Posterior vena cava (tissue), 2 donors: ENCODE results near the gene LHFPL3. TPM values are rescaled to one million over a fixed set of nuclear protein-coding genes. Genes with fewer than 3 reads are reported as not detected.

Source experiments
- DNase-seq: peaks from one replicate; pipeline ENCODE4 v3.0.0-alpha.2; 2020; ENCODE audit warnings: low spot score
- intact Hi-C, 2 donors: fragments of 100-400 bp; cut with DNase I; formaldehyde crosslinking; loops; one replicate each; pipeline versions ENCODE4 v1.14.1 to v1.14.2; 2022 to 2023
- total RNA-seq, 2 donors: library from RNA; stranded (reverse); fragmentation: NEBNext Ultra II Directional; extraction: Animal tissue kit (Norgen Biotek cat#: 25700); gene quantifications; one replicate each; pipeline ENCODE4 v1.2.1, GENCODE V29; 2021
- donor health status: DM: yes; HTN: yes; CAD: no.
- donor health status: DM: yes; HTN: yes; CAD: no.

Gene LHFPL3
- total RNA-seq, 2 donors from 2014 or later, result not detected

DNA sequence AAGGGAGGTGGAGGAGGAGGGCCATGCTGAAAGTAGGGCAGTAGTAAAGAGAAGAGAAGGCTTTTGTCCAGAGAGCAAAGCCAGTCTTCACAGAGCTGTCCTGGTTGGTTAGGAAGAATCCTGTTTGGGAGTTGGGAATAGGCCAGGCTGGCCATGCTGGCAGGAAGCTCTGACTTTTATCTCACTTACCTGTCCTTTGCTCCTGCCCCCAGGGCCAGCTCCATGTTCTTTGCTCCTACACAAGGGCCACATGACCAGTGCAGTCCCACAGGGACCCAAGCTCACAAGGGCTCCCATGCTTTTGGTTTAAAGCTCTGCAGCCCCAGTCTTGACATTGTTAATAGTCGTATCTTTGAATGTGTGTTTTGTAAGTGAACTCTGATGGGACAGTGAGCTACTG is 524.0 kb downstream of the LHFPL3 start:
- intact Hi-C loops, result no loop called here
- DNase-seq, result no peak

DNA sequence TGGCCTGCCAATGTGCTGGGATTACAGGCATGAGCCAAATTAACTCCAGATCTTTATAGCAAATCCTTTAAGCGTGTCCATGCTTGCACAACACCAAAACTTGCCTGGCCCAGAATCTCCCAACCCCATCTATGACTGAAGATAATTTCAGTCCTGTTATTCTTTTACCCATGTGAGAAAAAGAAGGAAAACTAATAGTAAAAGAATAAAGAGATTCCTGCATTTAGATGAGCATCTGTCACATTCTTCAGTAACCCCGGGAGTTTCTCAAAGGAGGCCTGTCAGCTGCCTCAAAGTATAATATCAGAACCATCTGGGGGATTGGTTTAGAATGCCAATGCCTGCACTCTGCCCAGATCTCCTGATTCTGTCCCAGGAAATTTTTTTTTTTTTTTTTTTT is 527.5 kb downstream of the LHFPL3 start:
- DNase-seq, result no peak
- intact Hi-C loops, result no loop called here

GRCh38 chr7:104857458-104858425 is 529.3 kb downstream of the LHFPL3 start:
- intact Hi-C loops, result no loop called here
- no peak for DNase-seq

DNA sequence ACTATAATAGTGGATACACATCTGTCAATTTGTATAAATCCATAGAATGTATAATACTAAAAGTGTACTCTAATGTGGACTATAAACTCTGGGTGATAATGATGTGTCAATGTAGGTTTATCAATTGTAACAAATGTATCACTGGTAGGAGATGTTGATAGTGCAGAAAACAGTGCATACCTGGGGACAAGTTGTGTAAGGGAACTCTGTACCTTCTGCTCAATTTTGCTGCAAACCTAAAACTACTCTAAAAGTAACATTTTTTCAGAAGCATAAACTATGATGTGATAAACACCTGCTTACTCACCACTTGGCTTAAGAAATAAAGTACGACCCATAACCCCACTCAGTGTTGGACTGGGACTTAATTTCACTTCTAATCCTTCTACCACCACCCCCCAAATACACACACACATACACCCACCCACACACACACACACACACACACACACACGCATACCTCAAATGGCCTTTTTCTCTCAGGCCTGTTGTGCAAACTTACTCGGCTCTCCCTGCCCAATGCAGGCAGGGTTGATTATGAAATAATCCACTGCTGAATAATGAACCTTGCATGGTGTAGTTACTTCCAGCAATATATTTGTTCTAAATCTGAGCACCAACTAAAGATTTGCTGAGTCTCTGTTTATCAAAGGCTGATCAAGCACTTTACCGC is 531.5 kb downstream of the LHFPL3 start:
- DNase-seq, result no peak
- intact Hi-C loops, result no loop called here

DNA sequence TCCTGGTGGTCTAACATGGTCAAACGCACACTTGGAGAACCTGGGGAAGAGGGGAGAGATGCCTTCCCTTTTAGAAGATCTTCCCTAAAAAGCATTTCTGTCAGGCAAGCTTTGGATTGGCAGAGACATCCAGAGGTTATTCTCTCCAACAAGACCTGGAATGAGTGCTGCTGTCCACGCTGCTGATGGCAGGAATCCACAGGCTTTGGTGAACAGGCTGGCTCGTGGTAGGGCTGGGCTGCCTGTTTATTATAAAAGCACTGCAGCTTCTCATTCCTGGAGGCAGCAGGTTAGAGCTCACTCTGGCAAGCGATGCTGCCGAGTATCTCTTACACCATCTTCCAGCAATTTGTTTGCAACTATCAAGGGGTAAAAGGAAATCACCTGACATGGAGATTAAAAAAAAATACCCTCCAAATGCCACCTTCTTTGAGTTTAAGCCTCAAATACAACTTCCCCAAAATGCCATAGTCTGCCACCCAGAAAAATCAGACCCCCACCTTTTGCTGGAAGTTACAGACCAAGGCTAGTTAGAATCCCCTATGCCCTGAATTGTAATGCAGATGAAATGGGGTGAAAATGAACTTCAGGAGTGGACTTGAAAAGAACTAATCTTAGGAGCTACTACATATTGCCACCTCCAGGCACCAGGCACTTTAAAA is 533.5 kb downstream of the LHFPL3 start:
- DNase-seq, result no peak
- intact Hi-C loops, result no loop called here

GRCh38 chr7:104862719-104863118 is 534.3 kb downstream of the LHFPL3 start:
- intact Hi-C loops, result no loop called here
- DNase-seq, result no peak

GRCh38 chr7:104873401-104873800 is 545.0 kb downstream of the LHFPL3 start:
- intact Hi-C loops, result no loop called here
- DNase-seq, result no peak

DNA sequence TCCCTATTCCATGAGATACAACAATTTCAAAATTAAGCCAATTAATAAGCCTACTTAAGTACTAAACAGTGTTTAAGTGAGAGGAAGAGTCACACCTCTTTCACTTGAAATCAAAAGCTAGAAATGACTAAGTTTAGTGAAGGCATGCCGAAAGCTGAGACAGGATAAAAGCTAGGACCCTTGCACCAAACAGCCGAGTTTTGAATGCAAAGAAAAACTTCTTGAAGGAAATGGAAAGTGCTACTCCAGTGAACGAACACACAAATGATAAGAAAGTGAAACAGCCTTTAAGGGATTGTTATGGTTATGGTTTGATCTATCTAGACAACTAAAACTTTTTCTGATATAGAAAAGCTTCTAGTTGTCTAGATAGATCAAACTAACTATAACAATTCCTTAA is 550.2 kb downstream of the LHFPL3 start:
- intact Hi-C loops, result no loop called here
- no peak for DNase-seq

DNA sequence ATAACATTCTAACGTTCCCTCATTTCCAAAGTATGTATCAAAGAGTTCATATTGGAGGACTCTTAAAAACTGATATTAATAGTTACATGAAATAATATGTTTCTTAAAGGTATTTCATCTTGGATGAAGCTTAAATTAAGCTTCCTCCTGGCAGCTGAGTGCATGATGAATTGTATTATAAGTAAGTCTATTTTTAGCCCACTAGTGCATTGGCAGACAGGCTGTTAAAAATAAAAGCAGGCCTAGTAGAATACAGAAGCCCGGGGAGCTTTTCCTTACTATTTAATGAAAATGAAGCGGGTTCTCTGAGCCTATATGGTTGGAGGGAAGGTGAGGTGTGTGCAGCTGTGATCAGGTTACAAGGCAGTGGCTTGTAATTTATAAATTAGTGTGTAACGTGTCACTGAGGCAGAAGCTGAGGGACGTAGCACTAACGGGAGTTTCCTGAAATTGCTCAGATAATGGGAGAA is 554.9 kb downstream of the LHFPL3 start:
- no peak for DNase-seq
- intact Hi-C loops, result no loop called here

GRCh38 chr7:104883718-104884452 is 555.5 kb downstream of the LHFPL3 start:
- DNase-seq, result peak; percentile 95
- intact Hi-C loops, result no loop called here

DNA sequence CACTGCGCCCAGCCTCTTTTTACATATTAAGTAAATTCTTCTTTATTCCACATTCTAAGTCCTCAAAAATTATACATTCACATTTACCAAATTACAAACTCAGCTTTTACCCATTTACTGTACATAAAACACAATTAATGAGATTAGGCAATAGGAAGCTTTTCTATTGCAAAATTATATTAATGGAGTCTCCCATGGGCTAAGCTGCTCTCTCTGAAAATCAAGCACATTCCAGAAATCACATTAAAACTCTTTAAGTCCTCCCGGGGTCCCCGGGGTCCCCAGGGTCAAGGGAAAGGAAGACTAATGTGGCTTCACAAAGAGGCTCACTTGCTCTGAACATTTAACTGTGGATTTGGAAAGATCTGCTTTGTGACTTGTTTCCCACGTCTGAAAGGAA is 558.2 kb downstream of the LHFPL3 start:
- no peak for DNase-seq
- intact Hi-C loops, result no loop called here

DNA sequence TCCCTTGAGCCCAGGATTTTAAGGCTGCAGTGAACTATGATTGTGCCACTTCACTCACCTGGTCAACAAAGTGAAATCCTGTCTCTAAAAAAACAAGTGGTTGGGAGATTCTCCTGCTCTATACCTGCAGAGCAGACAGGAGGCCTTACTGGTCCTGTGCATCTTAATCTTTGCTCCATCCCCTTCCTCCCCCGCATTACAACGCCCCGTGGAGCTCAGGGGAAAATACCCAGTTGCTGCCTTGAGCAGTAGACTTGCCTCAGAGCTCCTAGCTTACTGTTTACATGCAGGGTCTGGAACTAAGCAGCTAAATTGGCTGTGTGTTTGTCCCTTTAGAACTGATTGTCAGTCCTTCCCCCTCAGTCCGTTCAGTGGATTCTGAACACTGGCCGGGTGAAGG is 561.8 kb downstream of the LHFPL3 start:
- DNase-seq, result no peak
- intact Hi-C loops, result no loop called here

- intact Hi-C loops, result no loop called here
- DNase-seq, result no peak
Observed at GRCh38 chr7:104891949-104892348, 563.5 kb downstream of the LHFPL3 start.

- no peak for DNase-seq
- intact Hi-C loops, result no loop called here
Observed at GRCh38 chr7:104894314-104894713, 565.9 kb downstream of the LHFPL3 start.

DNA sequence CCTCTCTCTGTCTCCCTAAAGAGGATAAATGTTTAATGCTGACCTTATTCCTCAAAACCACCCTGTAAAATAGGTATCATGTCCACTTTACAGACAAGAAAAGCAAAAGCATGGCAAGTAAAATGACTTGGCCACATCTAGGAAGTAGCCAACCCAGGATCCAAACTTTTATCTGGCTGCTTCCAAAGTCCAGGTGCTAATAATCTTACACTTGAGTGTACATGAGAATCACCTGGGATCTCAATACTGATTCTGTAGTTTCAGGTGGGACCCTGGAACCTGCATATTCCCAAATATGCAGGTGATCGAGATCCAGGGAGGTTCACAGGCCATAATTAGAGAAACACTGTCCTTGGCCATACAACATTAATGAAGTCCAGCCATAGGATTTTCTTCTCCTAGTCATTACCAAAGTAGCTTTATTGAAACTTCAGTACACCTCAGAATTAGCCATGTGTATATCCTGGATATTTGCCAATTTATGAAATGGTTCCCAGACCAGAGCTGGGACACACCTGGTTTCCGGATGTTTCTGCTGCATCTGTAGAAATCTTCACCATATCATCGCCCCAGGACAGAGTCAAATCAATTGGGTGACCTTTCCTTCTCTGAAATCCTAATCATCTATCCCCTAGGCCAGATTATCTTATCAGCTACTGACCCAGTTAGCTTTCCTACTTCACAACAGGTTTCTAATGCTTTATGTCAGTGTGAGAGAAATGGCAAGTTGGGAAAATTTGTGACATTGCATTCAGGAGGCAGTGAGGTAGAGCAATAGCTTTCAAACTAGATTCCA is 566.5 kb downstream of the LHFPL3 start:
- DNase-seq, result no peak
- intact Hi-C loops, result no loop called here

DNA sequence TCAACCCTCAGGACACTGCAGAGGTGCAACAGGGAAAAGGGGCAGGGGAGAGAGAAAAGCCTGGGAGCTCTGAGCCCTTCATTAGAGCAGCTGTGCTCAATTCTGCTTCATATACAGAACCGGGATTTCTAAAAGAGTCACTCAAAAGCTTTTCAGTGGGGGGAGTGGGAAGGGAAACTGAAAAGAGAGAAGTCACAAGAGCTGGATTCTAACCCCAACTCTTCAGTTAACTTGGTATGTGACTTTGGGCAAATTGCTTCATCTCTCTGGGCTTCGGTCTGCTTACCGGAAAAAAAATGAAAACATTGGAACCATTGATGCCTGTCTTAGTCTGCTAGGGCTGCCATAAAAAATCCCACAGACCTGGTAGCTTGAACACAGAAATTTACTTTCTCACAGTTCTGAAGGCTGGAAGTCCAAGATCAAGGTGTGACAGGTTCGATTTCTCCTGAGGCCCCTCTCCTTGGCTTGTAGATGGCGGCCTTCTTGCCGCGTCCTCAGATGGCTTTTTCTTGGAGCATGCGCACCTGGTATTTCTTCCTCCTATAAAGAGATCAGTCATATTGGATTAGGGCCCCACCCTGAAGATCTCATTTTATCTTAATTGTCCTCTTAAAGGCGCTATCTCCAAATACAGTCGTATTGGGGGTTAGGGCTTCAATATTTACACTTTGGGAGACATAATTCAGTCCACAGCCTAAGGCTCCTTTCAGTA is 567.3 kb downstream of the LHFPL3 start:
- DNase-seq, result no peak
- intact Hi-C loops, result no loop called here

DNA sequence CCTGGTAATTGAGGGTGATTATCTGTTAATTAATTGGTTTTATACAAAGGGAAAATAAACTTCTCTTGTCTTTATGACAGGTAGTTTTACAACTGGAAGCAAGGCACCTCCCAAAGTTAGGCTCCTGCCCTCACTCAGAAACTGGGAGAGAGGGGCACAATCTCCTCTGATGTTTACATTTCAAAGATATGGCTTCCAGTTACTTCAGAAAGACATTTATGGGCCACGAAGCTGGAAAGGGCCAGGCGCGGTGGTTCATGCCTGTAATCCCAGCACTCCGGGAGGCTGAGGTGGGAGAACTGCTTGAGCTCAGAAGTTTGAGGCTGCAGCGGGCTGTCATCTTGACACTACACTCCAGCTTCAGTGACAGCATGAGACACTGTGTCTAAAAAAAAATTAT is 570.0 kb downstream of the LHFPL3 start:
- intact Hi-C loops, result no loop called here
- no peak for DNase-seq
